Left lung (tissue), 10 donors: ENCODE results near the gene TMEM167B. TPM values are rescaled to one million over a fixed set of nuclear protein-coding genes. Genes with fewer than 3 reads are reported as not detected.

ENCODE experiments used
- ATAC-seq: fragments of 200-7000 bp; cut with Tn5 transposase; one replicate; pipeline ENCODE4 v1.9.1; 2020; ENCODE audit warnings: moderate library complexity
- DNase-seq, 4 donors: peaks; one replicate each; pipeline ENCODE4 v3.0.0-alpha.2; 2013 to 2020
- H3K27ac ChIP-seq, 2 donors: fragments of 200-600 bp; sonication (generic) in 1 of 2; one replicate each; pipeline versions ENCODE4 v1.5.0 to v1.8.0; 2020 to 2021
- H3K27me3 ChIP-seq, 2 donors: fragments of 200-600 bp; sonication (generic) in 1 of 2; one replicate each; pipeline versions ENCODE4 v1.5.0 to v1.8.0; 2020 to 2021
- H3K36me3 ChIP-seq, 2 donors: fragments of 200-600 bp; sonication (generic) in 1 of 2; one replicate each; pipeline versions ENCODE4 v1.5.0 to v1.8.0; 2020 to 2021
- H3K4me1 ChIP-seq, 2 donors: fragments of 200-600 bp; one replicate each; pipeline ENCODE4 v1.8.0; 2021
- H3K4me3 ChIP-seq, 2 donors: fragments of 200-600 bp; sonication (generic) in 1 of 2; one replicate each; pipeline versions ENCODE4 v1.5.0 to v1.8.0; 2020 to 2021; ENCODE audit warnings: mild to moderate bottlenecking in 1 of 2
- H3K9me3 ChIP-seq, 2 donors: fragments of 200-600 bp; sonication (generic) in 1 of 2; one replicate each; pipeline versions ENCODE4 v1.5.0 to v1.8.0; 2020 to 2021
- CTCF ChIP-seq, 2 donors: fragments of 200-600 bp; sonication (generic) in 1 of 2; IDR thresholded peaks; one replicate each; pipeline versions ENCODE4 v1.5.0 to v1.8.0; 2021; ENCODE audit warnings: antibody characterized with exemption in 2 of 2
- intact Hi-C, 2 donors: fragments of 100-400 bp; cut with DNase I; formaldehyde crosslinking; loops; one replicate each; pipeline versions ENCODE4 v1.11.2 to v1.14.2; 2022
- polyA plus RNA-seq, 6 donors: library from polyadenylated mRNA; unstranded; fragments of 120-200 nt; gene quantifications; one replicate each; pipeline ENCODE4 v1.2.1, GENCODE V29; 2013; ENCODE audit not compliant: insufficient read length in 6 of 6
- total RNA-seq, 2 donors: library from RNA; stranded (reverse); fragmentation: NEBNext Ultra II Directional; extraction: Animal tissue kit (Norgen Biotek cat#: 25700); gene quantifications; one replicate each; pipeline ENCODE4 v1.2.1, GENCODE V29; 2021
- donor health status: DM: no; HTN: yes; CAD: no.
- donor health status: DM: no; HTN: no; CAD: no.

TMEM167B gene
- total and polyA plus RNA-seq, 8 donors, result 33.5 to 47.2 (median 42.0) TPM

GRCh38 chr1:109120356-109120755 lies 29.8 kb downstream of the TMEM167B start:
- no peak for TF ChIP-seq CTCF (IDR thresholded peaks at IDR 0.05)
- no peaks in the 10 kb centered on the region for H3K36me3 ChIP-seq
- DNase-seq (no peak), ATAC-seq (no peak)
- intact Hi-C loops, result no loop called here
- H3K9me3 ChIP-seq, result no peaks in the 10 kb centered on the region
- no peak overlapping the region for H3K4me3 ChIP-seq
- peaks cover 0 to 17% of the 10 kb centered on the region in 2 donors for H3K27me3 ChIP-seq
- H3K27ac ChIP-seq, result no peak overlapping the region
- H3K4me1 ChIP-seq, result no peaks in the 10 kb centered on the region

- DNase-seq (no peak), ATAC-seq (no peak)
- Histone ChIP-seq H3K36me3 (no peaks in the 10 kb centered on the region), H3K9me3 (no peaks in the 10 kb centered on the region), H3K27me3 (no peaks in the 10 kb centered on the region), H3K27ac (no peak overlapping the region), H3K4me3 (no peak overlapping the region), H3K4me1 (peaks cover 0 to 19% of the 10 kb centered on the region in 2 donors)
- TF ChIP-seq CTCF (IDR thresholded peaks at IDR 0.05), result no peak
- intact Hi-C loops, result no loop called here
Observed at GRCh38 chr1:109131059-109131458, 40.5 kb downstream of the TMEM167B start.

- no peak for TF ChIP-seq CTCF (IDR thresholded peaks at IDR 0.05)
- DNase-seq (no peak), ATAC-seq (no peak)
- Histone ChIP-seq H3K9me3 (no peaks in the 10 kb centered on the region), H3K36me3 (no peaks in the 10 kb centered on the region), H3K4me3 (no peak overlapping the region), H3K4me1 (peaks cover 0 to 19% of the 10 kb centered on the region in 2 donors), H3K27me3 (no peaks in the 10 kb centered on the region), H3K27ac (no peak overlapping the region)
- intact Hi-C loops, result no loop called here
Observed at GRCh38 chr1:109131800-109132199, 41.2 kb downstream of the TMEM167B start.

GRCh38 chr1:109133002-109133706 lies 42.6 kb downstream of the TMEM167B start:
- H3K27ac ChIP-seq, result peak overlapping the region in 1 of 2 donors; percentile 34
- intact Hi-C loops, result no loop called here
- H3K9me3 ChIP-seq, result no peaks in the 10 kb centered on the region
- H3K27me3 ChIP-seq, result no peaks in the 10 kb centered on the region
- no peak overlapping the region for H3K4me3 ChIP-seq
- TF ChIP-seq CTCF (IDR thresholded peaks at IDR 0.05), result no peak
- DNase-seq, result no peak
- no peaks in the 10 kb centered on the region for H3K36me3 ChIP-seq
- no peak for ATAC-seq
- peaks cover 0 to 19% of the 10 kb centered on the region in 2 donors for H3K4me1 ChIP-seq

GRCh38 chr1:109133815-109134214 lies 43.3 kb downstream of the TMEM167B start:
- intact Hi-C loops, result no loop called here
- peak; percentile 37 for ATAC-seq
- peak overlapping the region in 1 of 2 donors; percentile 34 for H3K27ac ChIP-seq
- no peaks in the 10 kb centered on the region for H3K36me3 ChIP-seq
- H3K9me3 ChIP-seq, result no peaks in the 10 kb centered on the region
- no peak overlapping the region for H3K4me3 ChIP-seq
- TF ChIP-seq CTCF (IDR thresholded peaks at IDR 0.05), result no peak
- H3K4me1 ChIP-seq, result peaks cover 0 to 19% of the 10 kb centered on the region in 2 donors
- no peaks in the 10 kb centered on the region for H3K27me3 ChIP-seq
- peak in 2 of 4 donors; percentile 60 to 91 for DNase-seq
